ENCODE measurements around the gene SCAP.
"Not testable (repeated sequence)": the region's sequence is repeated elsewhere in the genome, so short reads cannot be mapped to it uniquely, and the experiment has no call there.

SCAP gene

DNA sequence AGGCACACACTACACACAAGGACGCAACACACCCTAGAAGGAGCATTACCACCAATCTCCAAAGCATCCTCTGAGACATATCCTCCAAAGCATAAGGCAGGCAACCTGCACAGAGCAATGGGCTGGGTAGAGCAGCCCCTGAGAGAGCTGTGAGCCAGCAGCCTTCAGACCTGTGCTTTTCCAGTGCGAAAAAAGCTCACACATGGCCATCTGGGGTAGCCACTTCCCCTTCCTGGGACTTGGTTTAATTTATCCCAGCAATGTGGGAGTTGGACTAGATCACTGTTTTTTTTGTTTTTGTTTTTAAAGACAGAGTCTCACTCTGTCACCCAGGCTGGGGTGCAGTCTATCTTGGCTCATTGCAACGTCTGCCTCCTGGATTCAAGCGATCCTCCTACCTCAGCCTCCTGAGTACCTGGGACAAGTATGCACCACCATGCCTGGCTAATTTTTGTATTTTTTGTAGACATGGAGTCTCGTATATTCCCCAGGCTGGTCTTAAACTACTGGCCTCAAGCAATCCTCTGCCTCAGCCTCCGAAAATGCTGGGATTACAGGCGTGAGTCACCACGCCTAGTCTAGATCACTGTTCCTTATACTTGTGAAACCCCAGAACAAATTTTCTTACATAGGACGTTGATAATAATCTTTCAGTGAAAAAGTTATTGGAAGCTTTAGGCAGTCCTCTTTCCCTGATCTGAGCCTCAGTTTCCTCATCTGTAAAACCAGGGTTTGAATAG is 76.0 kb downstream of the SCAP start:
- DNase-seq, result no peak

DNA sequence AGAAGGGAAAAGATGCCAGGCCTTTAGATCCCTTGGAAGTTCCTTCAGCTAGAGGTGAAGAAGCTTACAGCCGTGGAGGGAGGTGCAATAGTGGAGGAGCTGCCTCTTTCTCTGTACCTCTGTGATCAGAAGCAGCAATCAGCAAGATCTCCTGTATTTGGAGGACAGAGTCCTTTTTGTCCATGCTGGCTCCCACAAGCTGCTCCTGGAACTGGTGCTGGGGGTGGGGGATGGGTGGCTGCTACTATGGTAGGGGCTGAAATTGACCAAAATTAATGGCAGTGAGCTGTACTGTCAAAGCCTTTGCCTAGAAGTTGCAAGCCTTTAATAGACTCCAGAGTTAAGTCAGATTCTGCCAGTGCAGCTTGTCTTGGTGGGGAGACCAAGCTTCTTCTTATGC is 76.7 kb downstream of the SCAP start:
- DNase-seq, result peak in 1 of 51 donors; percentile 5

DNA sequence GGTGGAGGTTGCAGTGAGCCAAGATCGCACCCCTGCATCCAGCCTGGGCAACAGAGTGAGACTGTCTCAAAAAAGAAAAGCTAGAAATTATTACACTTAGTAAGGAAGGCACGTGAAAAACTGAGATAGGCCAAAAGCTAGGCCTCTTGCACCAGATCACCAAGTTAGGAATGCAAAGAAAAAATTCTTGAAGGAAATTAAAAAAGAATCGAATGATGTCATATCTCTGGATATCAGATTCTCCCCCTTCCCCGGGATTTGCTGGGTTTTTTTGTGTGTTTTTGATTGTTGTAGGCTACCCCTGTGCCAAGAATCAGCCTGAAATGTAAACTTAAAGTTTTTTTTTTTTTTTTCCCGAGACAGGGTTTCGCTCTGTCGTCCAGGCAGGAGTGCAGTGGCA is 77.5 kb downstream of the SCAP start:
- no peak for DNase-seq

DNA sequence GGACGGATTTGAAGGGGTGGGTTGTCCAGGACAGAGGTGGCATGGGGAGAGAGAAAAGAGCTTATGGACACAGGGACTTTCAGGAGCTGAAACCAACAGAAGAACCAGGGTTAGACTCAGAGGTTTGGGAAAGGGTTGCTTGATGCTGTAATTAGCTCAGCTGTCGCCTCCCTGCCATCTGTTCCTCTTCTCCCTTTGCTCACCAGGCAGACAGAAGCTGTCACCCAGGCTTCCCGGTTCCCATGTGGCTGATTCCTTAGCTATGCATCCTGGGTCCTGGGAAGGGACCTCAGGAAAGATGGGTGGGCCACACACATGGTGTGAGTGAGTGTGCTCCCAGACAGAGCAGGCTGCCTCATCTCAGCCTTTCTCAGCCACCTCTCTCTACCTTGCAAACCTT is 80.9 kb downstream of the SCAP start:
- peak in 1 of 51 donors; percentile 38 for DNase-seq

DNA sequence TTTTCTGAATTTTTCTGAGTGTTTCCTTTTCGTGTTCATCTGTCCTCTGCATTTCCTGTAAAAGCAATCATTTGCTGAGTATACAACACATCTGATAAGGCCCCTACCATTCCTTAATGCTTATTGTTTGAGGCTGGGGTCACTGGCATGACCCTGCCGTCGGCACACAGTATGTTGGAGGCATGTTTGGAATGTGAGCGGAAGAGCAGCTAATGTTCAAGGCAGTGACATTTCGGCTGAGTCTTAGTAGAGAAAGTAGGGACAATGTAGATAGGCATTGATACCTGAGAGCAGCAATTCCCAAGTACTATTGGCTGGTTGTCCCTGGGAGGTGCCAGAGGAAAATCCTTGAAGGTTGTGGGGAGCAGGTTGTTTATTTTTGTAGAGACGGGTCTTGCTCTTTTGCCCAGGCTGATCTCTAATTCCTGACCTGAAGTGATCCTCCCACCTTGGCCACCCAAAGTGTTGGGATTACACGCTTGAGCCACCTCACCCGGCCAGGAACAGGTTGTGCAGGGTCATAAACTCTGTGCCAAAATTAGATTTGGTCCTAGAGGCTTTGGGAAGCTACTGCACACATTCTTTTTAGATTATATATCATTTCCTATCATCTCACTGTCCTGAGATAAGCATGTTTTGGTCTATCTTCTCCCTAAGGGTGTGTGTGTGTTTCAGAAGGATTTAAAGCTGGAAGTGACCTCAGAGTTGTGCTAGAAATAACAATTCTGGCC is 81.4 kb downstream of the SCAP start:
- no peak for DNase-seq

DNA sequence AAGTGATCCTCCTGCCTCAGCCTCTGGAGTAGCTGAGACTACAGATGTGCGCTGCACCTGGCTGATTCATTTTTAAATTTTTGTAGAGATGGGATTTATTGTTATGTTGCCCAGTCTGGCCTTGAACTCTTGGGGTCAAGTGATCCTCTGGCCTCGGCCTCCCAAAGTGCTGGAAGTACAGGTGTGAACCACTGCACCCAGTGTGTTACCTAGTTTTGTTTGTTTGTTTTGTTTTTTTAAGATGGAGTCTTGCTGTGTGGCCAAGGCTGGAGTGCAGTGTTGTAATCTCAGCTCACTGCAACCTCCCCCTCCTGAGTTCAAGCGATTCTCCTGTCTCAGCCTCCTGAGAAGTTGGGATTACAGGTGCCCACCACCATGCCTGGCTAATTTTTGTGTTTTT is 82.8 kb downstream of the SCAP start:
- no peak for DNase-seq

DNA sequence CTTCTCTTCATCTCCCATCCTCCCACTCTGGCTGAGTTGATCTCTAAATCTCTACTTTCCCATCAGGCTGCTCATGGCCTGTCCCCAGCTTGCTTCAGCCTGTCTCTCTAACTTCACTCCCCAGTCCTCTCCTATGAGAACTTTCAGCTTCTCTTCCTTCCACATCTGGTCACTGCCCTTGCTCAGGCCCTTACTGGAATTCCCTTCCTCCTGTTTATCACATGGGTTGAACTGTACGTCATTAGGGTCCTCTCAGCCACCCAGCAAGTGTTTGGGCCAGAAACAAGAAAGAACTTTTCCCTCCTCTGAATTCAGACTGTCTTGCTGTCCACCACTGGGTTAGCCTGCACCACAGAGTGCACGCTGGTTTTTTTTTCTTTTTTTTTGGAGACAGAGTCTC is 89.9 kb downstream of the SCAP start:
- DNase-seq, result no peak

DNA sequence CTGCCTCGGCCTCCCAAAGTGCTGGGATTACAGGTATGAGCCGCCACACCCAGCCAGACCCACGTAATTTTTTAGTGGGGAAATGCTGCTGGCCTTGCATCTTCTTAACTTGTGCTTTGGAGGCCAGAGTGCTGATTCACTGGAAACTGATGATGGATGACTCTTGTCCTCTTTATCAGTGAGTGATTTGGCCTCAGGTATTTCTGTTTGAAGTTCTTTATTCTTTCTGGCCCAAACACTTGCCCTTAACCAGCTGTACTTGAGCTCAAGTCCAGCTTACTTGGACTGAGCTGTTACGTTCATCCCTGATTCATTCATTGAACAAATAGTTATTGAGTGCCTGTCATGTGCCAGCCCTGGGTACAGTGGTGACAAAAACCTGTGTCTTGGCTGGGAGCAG is 90.7 kb downstream of the SCAP start:
- DNase-seq, result no peak

DNA sequence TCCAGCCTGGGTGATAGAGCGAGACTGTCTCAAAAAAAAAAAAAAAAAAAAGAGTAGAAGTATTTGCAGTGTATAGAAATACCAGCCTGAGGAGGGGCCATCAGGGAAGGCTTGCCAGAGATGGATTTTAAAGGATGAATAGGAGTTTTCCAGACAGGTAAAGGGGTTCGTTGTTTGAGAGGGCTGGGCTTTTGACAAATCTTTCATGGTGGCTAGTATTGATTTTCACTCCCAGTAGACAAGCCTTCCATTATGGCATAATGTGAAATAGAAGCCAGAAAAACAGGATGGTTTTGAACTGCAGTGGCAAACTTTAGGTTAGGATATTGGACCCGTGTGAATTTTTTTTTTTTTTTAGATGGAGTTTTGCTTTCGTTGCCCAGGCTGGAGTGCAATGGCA is 91.3 kb downstream of the SCAP start:
- DNase-seq, result no peak

DNA sequence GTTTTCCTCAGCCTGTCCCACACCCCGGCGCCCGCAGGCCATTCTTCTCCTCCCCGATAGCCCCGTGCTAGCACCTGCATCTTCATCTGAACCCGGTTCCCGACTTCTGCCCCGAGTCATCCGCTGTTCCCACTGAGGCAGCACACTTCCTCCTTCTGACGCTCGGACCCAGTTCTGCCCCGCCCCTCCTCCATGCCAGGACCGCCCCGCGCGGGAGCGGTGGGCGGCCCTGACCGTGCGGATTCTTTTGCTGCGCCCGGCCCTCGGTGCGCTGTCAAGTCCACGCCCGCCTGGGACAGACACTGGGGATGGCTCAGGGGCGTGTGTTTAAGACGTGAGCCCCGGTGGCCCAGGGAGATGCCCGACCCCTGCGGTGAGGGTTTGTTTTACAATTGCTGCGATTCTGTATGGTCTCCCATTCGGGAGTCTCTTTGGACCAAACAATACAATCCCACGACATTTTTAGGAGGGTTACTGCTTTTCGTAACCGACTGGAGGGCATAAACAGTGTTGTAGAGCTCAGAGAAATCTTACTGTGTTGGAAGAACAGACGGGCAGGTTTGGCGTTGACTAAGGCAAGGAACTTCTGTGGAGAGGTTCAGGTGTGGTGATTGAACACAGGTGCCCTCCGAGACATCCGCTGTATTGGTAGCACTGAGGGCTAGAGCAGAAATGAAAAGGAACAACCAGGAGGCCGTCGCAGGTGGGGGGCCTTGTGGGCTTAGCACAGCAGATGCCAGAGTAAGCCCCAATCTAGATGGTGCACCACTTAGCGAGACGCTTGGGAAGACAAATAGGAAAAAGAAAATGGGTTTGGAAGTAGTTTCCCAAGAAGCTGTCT is 94.2 kb downstream of the SCAP start:
- DNase-seq, result peak in 48 of 51 donors; percentile 28 to 88 (median 68)

DNA sequence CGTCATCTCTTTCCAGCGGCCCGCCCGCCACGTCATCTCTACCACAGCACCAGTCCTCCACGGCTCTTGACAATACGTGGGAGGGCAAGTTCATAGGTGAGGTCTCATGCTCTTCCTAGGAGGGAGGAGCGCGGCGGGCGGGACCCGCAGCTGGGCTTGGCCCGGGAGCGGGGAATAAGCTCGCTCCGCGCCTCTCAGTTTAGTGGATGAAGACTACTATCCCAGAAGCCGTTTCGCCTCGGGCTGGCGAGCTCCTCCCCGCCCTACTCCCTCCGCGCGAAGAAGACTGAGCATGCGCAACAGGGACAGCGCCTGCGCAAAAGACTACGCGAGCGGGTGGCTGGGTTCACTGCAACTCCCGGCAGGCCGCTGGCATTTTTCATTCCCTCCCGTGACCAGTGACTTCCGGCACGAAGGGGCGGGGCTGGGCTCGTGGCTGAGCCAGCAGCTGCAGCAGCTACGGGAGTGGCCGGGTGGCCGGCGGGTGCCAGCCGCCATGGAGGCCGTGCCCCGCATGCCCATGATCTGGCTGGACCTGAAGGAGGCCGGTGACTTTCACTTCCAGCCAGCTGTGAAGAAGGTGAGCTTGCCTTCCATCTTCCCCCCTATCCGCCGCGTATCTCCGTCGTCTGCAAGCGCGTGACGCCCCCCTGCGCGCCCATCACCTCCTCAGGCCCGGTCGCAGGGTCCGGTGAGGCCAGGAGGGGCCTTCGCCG is 95.0 kb downstream of the SCAP start, which contains the start of gene PTPN23:
PTPN23 (plus strand) TSS at position 421 of the 716 bp plus-strand sequence; CDS start at position 497, 76 bp downstream.
- peak; percentile 92 to 100 (median 98) for DNase-seq

DNA sequence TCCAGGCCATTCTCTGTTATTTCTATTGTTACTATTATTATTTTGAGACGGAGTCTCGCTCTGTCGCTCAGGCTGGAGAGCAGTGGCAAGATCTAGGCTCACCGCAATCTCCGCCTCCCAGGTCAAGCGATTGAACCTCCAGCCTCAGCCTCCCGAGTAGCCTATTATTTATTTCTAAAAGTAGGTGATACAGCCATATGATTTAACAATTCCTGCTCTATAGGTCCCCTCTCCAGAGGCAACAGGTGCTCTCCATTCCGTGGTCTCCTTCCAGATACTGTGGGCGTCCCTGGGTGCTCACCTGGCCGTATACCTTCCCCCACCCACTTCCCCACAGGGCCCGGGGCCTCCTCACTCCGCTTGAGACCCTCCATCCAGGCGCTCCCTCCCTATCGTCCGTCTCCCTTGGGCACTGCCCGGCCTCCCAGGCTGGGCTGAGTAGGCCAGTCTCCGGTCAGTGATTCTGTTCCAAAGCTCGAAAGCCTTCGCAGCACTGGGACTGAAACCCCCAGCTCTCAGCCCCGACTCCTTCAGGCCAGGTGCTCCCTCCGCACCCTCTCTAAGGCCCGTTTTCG is 95.6 kb downstream of the SCAP start:
- DNase-seq, result peak in 2 of 51 donors; percentile 49 to 62

DNA sequence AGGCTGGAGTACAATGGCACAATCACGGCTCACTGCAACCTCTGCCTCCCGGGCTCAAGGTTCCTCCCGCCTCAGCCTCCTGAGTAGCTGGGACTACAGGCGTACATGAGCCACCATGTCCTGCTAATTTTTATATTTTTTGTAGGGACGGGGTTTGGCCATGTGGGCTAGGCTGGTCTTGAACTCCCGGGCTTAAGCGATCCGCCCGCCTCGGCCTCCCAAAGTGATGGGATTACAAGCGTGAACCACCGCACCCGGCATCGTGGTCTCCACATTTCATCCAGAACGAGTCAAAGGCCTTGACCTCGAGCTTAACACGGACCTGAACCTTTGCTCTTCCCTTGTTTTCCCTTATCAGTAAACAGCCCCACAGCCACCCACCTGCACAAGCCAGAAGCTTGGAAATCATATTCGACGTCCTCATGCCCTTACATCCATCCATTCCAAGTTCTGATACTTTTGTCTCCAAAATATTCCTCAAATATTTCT is 96.3 kb downstream of the SCAP start:
- DNase-seq, result no peak

DNA sequence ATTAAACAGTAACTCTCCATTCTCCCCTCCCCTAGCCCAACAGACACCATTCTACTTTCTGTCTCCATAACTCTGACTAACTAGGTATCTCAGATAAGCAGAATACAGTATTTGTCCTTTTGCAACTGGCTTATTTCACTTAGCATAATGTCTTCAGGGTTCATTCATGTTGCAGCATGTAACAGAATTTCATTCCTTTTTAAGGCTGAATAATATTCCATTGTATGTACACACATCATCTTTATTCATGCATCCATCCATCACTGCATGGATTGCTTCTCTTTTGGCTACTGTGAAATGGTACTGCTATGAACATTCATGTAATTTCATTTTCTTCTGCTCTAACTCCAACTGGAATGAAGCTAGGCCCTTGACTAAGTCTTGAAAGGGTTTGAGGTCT is 96.9 kb downstream of the SCAP start:
- no peak for DNase-seq

DNA sequence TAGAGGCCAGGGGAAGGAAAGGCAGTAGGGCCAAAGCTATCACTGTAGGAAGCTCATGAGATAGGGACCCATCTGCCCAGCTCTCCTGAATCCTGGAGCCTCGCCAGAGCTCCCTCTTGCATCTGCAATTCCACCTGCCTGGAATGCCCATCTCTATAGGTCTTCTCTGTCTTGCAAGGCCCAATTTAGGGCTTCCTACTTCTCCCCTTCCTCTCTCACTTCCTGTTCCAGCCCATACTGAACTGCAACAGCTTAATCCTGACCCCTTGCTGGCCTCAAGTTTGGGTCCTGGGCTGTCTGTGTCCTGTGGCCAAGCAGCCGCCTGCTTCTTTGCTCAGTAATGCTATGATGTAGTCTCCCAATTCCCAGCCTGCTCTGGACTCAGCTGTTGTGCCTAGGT is 98.6 kb downstream of the SCAP start:
- no peak for DNase-seq

DNA sequence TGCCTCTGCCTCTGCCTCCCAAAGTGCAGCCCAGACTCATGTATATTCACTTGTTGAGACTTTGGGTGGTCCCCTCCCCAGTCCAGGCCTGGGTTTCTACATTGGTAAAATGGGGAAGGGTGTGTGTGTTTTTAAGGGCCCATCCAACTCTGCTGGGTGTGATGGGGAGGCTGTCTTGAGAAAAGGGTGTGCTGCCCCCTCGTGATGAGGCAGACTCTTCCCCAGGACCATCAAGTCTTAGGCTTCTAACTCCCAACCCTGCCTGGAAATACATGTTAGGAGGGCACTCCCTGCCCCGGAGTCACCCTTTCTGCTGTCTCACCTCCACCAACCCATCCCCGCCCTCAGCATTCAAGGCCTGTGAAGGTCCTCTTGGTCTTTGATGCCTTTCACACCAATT is 99.3 kb downstream of the SCAP start:
- no peak for DNase-seq

DNA sequence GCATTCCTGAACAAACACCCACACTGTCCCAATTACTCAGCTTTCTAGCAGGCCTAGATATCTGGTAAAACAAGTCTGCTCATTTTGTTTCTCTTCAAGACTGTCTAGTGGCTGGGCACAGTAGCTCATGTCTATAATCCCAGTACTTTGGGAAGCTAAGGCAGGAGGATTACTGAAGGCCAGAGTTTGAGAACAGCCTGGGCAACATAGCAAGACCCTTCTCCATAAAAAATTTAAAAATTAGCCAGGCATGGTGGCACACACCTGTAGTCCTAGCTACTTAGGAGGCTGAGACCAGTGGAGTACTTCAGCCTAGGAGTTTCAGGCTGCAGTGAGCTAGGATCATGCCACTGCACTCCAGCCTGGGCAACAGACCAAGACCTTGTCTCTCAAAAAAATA is 101.2 kb downstream of the SCAP start:
- DNase-seq, result no peak

DNA sequence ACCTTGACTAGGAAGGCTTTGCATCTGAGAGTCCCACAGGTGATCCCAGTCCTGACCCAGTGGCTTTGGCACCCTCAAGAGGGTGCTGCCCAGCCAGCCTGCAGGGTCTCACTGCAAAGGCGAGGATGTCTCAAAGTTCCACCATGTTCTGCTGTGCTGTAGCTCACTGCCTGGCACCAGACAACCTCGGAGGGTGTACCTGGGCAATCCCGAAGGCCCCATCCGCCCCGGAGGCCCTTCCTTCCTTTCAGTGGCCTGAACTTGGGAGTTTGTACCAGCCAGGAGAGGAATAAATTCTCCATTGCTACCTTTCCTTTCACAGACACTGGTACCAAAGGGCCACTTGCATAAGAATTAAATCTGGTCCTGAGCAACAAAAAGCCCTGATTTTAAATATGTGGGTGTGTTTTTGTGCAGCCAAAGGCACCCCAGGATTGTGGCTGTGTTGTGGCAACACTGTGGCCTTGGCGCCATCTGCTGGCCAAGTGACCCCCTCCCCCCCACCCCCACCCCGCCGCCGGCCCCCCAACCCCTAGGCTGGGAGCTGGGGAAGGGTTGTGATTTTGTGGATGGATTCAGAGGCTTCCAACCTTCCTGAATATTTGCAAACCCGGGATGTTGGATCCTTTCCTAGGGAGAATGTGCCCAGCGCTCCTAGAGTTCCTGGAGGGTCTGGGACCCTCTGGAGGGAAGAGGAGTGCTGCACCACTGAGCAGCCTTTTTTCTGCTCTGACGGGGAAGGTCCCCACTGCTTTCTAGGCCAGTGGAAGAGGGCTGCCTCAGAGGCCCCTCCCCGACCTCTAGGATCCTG is 104.6 kb downstream of the SCAP start:
- peak in 7 of 51 donors; percentile 1 to 44 (median 13) for DNase-seq

DNA sequence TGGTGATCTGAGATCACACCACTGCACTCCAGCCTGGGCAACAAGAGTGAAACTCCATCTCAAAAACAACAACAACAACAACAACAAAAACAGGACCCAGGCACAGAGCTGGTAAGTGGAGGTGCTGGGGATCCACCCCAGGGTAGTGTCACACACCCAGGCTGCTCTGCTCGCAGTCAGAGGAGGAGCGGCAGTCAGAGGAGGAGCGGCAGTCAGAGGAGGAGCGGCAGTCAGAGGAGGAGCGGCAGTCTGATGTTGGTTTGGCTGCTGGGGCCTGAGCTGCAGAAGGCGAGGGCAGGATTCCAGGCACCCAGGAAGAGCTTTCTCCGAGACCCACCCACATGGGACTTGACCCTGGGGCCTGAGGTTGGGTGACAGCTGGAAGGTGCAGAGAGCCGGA is 105.7 kb downstream of the SCAP start:
- DNase-seq, result not testable (repeated sequence)

DNA sequence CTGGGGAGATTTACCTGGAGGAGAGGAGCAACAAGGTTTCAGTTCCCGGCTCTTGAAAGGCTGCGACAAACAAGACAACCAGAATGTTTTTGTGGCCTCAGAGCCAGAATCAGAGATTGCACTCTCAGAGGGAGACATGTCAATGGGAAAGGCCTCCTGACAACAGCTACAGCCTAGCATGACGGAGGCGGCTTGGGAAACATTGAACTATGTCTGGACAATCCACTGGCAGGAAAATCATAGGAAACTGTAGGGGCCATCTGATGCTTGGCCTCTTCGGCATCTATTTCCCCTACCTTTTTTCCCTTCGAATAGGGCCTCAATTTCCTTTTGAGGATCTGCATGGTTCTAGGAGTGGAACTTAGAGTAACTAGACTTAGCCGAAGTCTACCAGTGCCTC is 108.1 kb downstream of the SCAP start:
- no peak for DNase-seq
